ENCODE results near the gene CAPN5.

- TF ChIP-seq YY1 (IDR thresholded peaks at IDR 0.05; ENCODE audit: insufficient read depth, insufficient read length) (no peak), SUZ12 (IDR thresholded peaks at IDR 0.05; ENCODE audit: extremely low read depth, insufficient read depth, insufficient read length) (no peak), ZNF274 (IDR thresholded peaks at IDR 0.05; ENCODE audit: low read depth, low read length) (no peak)
Observed at GRCh38 chr11:77081976-77082836, 15.4 kb downstream of the CAPN5 start.
